HG02943 (cell line): ENCODE measurements around the gene TMEM14B.
"Not testable (repeated sequence)": the region's sequence is repeated elsewhere in the genome, so short reads cannot be mapped to it uniquely, and the experiment has no call there.

ENCODE experiments used
- ATAC-seq: cut with Tn5 transposase; IDR thresholded peaks from one replicate; pipeline ENCODE4 v1.9.1; 2021; ENCODE audit warnings: mild to moderate bottlenecking, low read depth, moderate library complexity; ENCODE audit not compliant: unreplicated experiment

The TMEM14B gene

GRCh38 chr6:10745116-10745515 is 2.5 kb upstream of the TMEM14B start:
- no peak for ATAC-seq

GRCh38 chr6:10746915-10747250 is 722 bp upstream of the TMEM14B start:
- no peak for ATAC-seq

DNA sequence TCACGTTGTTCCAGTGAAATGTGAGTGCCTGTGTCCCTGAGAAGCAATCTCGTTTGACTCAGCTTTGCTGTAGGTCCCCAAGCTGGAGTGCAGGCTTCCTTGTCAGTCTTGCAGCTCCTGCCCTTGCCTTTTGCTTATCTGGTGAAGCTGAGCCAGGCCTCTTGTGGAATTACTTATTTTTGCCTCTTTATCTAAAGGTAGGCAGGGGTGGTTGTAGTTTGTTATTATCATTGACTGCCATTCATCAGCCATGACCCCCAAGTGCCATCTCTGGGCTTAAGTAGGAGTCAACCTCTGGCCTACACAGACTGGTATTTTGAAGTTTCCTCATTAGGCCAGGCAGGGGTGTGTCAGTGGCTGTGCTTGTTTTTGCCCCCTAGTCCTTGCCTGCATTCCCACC is 2.1 kb downstream of the TMEM14B start:
- no peak for ATAC-seq

GRCh38 chr6:10750568-10750967 is 3.0 kb downstream of the TMEM14B start:
- not testable (repeated sequence) for ATAC-seq

GRCh38 chr6:10751757-10752156 is 4.2 kb downstream of the TMEM14B start:
- not testable (repeated sequence) for ATAC-seq

DNA sequence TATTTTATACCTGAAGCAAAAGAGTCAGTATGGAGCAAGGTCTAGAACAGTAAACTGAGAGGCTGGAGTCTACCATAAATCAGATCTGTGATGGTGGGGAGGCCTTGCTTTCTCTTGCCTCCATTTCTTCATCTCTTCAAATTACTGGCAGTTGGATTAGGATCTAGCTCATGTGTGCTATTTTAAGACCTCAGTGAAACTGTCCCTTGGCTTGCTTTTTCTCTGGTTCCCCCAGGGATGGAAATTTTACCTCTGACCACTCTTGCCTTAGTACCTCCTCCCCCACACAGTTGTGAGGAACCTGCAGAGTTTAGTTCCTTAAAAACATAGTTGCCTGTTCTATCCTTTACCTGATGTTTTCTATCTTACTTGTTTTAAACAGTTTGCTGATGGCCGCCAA is 8.5 kb downstream of the TMEM14B start:
- ATAC-seq, result no peak

DNA sequence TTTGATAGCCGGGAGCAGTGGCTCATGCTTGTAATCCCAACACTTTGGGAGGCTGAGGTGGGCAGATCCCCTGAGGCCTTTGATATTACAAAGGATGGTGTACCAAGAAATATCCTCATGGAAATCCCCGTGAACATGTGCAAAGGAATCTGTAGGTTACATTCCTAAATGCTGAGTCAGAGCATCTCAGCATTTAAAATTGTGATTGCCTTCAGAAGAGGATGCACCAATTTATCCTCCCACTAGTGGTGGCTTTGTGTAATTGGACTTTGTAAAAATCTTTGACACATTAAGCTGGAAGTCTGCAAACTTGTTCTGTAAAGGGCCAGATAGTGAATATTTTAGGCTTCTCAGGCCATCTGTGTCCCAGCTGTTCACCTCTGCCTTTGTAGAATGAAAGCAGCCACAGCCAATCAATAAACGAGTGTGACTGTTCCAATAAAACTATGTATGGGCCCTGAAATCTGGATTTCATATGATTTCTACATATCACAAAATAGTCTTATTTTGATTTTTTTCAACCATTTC is 11.8 kb downstream of the TMEM14B start:
- ATAC-seq, result no peak

GRCh38 chr6:10759884-10760329 is 12.3 kb downstream of the TMEM14B start:
- no peak for ATAC-seq

- no peak for ATAC-seq
These were observed 15.4 kb downstream of the TMEM14B start for GRCh38 chr6:10763006-10763405.

GRCh38 chr6:10769419-10769818 is 21.8 kb downstream of the TMEM14B start:
- no peak for ATAC-seq

DNA sequence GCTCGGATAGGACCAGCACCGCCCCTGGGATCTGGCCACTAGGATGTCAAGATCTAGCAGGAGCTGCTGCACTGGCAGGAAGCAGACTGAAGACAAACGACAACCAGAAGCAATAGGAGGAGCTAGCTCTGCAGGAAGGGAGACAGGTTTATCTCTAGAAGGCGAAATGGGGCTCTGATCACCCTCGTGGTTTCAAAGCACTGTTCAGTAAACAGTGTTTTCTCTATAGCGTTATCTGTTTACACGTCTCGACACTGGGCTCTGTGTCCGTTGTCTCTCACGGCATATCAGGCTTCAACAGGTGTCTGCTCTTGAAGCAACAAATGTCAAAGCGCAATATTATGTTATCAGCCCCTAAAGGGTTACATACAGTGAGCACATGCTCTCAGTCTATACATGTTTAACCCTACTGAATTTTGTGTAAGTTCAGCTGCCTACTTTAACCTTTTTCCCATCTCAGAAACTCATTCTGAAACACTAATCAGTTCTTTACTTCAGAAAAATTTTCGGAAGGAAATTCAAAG is 23.8 kb downstream of the TMEM14B start:
- no peak for ATAC-seq

DNA sequence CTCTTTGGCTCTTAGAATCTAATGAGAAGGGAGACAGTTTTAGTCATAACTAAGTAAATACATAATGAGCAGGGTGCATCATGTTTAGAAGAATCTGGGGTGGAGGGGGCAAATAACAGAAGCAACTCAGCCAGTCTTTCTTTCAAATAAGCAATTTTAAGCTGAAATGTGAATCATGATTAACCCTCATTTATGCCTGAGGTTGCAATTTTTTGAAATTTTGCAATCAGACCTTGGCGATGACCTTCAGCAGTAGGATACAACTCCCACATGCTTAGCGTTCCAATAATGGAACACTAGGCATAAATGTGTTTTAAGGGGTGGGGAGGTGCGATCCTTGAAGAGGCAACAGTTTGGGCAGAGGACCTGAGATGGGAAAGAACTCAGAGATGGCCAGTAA is 30.6 kb downstream of the TMEM14B start:
- no peak for ATAC-seq

- ATAC-seq, result no peak
These were observed 31.5 kb downstream of the TMEM14B start for GRCh38 chr6:10779076-10779475.

GRCh38 chr6:10791673-10792072 is 44.1 kb downstream of the TMEM14B start:
- ATAC-seq, result no peak

DNA sequence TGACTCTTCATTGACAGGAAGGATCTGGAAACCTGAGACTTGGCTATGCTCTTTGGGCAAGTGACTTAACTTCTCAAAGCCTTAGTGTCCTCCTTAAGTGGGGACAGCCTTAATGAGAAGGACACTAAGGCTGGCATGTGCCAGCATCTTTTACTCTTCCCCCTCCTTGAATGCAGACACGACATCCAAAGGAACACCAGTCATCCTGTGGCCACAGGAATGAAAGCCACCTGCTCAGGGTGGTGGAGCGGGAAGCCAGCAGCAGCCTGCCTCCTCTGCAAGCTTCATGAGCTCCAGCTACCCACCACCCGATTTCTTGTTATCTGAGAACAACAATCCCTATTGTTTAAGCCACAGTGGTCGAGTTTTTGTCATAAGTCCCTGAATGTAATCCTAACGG is 44.5 kb downstream of the TMEM14B start:
- no peak for ATAC-seq

DNA sequence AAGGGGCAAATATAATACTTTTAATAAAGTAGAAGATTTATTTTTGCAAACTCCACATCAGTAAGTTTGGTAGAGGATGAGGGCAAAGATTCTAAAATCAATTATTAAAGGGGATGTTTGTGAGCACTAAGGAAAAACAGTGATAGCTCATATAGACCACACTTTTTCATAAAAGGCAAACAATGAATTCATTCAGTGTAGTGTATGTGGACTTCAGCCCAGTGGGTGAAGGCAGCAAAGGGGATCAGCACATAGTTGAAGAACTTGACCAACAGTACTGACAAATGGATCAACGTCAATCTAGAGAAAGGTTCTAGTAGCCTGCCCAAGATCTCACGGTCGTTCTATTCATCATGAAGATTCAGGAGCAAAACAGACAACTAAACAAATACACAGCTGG is 45.4 kb downstream of the TMEM14B start:
- ATAC-seq, result no peak

- no peak for ATAC-seq
These were observed 46.1 kb downstream of the TMEM14B start for GRCh38 chr6:10793695-10794094.

GRCh38 chr6:10794239-10794638 is 46.6 kb downstream of the TMEM14B start:
- ATAC-seq, result no peak

- no peak for ATAC-seq
These were observed 53.2 kb downstream of the TMEM14B start for GRCh38 chr6:10800810-10801209.

DNA sequence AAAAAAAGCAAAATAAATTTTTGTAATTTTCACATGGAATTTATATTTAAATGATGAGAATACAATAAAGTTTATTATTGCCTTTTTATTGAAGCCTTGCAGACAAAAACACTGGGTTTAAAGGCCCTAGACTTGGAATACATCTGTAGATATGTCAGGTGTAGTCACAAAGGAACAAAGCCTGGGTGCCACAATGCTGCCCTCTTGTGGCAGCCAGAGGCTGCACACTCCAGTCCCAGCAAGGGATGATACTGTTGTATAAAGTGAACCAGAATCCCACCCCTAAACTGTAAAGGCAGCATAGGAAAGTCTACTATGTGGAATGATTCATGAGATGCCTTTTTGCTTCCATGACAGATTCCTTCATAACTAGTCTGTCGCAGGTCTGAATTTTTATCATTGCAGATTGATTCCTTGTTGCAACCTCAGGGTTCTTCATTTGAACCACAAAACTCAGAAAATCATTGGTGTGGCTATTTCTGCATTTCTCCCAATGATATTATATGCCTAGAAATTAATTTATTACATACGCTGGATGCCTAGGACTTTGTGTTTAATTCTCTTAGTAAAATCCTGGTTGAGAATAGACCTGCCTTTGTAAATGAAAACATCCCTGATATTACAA is 53.7 kb downstream of the TMEM14B start:
- peak; percentile 93 for ATAC-seq
